Measurements from ENCODE around the gene RASAL2.
"Not testable (repeated sequence)": the region's sequence is repeated elsewhere in the genome, so short reads cannot be mapped to it uniquely, and the experiment has no call there.

The RASAL2 gene

DNA sequence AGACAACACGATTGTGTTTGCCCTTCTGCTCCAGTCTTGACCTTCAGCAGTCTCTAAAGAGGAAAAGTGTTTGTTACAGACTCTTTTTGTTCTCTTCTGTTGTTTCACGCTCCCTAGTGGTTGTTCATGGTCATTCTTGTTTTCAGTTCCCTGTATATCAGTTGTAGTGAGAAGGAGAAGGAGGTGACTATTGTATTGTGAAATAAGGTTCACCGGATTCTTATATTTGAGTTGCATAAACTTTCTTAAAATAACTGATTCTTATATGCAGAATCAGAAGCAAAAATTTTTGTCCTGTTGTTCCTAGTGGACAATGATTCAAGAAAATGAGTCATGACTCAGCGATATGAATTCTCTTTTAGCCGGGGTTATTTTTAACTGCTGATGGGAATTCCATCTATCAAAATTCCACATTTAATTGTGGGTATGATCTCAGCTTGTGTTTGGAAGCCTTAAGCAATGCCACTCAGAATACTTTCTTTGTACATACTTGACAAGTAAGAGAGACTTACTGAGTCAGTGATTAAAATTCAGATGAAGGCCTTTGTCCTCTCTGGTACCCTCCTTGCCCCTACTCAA lies 250.7 kb downstream of the RASAL2 start:
- peak; percentile 53 for DNase-seq (ENCODE audit: low spot score)

DNA sequence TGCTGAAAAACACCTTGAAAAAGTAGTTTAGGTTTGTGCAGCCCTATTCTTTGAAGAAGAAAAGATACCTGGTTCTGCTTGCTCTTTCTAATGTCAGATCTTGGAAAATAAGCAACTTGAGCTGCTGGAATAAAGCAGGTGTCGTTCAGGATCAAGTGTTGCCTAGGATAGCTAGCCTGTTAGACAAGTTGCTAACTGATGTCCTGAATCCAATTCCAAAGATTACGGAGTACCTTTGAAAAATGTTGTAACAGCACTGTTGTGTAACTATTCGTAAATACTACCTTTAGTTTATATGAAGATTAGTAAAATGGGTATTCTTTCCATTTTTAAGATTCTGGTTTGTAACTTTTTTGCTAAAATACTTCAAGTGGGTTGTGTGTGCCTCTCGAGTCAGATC lies 251.3 kb downstream of the RASAL2 start:
- DNase-seq (ENCODE audit: low spot score): no peak

DNA sequence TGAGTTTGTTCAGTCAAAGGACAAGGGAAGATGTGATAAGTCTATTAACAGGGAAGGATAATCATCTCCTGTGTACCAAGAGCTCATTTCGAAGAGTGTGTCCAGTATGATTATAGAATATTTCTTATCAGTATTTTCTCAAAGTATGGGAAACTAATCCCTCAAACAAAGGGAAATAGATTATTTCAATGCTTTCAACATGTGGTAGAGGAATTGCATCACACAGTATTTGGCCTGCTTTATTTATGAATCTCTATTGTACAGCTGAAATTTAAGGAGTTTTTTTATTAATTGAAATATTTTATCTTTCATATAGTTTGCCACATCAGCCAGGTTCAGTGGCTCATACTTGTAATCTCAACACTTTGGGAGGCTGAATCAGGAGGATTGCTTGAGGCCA lies 251.9 kb downstream of the RASAL2 start:
- DNase-seq (ENCODE audit: low spot score): no peak

DNA sequence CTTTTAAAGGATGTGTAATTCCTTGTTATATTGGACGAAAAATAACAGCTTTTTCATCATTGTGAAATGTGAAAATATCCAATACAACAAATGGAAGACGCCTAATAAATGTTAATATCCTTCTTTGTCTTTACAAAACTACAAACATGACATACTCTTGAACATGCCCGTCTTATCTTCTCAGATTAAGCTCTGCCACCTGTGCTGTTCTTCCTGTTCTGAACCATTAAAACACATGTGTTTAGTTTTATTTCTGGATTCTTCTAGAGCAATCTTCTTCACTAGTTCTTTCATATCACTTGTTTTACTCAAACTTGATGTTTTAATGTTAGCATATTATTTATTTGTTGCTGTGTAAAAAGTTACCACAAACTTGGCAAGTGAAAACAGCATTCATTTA lies 255.9 kb downstream of the RASAL2 start:
- no peak for DNase-seq (ENCODE audit: low spot score)

DNA sequence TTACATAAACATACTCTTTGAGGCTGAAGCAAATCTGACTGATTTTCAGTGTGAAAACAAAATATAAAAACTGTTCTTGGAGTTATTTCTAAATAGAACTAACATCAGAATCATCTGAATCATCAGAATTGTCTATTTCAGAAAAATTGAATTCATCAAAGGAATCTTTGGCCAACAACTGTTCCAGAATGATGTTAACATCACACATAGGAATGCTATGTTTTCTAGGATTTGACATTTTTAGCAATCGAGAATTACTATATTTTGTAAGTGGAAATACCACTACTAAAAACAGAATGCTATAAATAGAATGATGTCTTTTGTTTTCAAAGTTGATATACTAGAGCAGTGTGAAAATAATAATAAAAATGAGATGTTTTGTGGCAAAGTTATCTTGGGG lies 258.0 kb downstream of the RASAL2 start:
- DNase-seq (ENCODE audit: low spot score): not testable (repeated sequence)

DNA sequence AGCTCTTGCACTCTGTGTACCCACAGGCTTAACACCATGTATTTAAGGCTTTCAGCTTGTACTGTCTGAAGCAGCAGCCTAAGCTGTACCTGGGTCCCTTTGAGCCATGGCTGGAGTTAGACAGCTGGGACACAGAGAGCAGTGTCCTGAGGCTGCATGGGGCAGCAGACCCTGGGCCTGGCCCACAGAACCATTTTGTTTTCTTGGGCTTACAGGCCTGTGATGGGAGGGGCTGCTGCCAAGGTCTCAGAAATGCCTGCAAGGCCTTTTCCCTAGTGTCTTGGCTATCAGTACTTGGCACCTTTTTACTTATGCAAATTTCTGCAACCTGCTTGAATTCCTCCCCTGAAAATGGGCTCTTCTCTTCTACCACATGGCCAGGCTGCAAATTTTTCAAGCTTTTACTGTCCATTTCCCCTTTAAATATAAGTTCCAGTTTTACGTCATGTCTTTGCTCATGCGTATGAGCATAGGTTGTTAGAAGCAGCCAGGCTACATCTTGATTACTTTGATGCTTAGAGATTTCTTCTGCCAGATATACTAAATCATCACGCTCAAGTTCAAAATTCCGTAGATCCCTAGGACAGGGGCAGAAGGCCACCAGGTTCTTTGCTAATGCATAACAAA lies 259.0 kb downstream of the RASAL2 start:
- DNase-seq (ENCODE audit: low spot score): no peak

DNA sequence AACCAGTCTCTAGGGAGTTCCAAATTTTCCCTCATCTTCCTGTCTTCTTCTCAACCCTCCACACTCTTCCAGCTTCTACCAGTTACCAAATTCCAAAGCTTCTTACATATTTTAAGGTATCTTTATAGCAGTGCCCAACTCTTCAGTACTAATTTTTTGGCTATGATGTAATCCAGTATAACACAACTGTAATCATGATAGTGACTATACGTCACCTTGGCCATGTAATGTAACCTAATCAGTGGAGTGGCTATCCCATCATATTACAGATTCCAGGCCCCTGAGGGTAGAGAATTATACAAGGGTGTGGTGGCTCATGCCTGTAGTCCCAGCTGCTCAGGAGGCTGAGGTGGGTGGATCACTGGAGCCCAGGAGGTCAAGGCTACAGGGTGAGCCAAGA lies 259.6 kb downstream of the RASAL2 start:
- no peak for DNase-seq (ENCODE audit: low spot score)

DNA sequence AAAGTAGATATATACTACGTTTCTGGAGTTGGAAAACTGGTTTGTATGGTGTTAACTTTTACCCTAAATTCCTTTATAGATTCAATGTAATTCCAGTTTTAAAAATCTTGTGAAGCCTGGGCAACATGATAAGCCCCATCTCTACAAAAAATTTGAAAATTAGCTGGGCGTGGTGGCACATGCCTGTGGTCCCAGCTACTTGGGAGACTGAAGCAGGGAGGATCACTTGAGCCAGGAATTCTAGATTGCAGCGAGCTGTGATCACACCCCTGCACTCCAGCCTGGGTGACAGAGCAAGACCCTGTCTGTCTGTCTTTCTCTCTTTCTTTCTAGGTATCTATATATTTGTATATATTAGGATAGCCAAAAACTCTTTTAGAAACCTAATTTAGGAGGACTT lies 260.9 kb downstream of the RASAL2 start:
- no peak for DNase-seq (ENCODE audit: low spot score)

DNA sequence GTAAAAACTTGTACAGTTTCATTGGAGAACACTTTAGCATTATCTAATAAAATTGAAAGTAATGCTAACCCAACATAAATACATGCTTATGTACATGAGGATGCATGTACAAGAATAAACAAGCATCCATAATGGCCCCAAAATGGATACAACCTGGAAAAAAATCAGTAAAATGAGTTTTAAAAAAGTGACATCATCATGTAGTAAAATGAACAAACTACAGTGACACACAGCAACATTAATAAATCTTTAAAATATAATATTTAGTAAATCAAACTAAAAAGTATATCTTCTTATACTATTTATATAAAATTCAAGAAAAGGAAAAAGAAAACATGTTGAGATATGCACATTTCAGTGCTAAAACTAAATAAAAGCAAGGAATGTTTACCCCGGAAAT lies 262.4 kb downstream of the RASAL2 start:
- DNase-seq (ENCODE audit: low spot score): no peak

DNA sequence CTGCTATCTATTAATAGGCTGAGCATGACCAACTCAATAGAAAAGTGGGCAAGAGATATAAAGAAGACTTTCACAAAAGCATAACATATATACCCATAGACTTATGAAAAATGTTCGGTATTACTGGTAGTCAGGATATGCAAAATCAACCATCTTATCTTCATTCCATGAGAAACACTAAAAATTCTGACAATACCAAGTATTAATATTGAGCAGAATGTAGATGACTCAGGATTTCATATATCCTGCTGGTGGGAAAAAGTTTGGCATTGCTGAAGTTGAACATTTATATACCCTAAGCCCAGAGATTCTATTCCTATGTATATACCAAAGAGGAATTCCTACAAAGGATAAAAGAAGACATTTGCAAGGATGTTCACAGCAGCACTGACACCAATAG lies 264.6 kb downstream of the RASAL2 start:
- DNase-seq (ENCODE audit: low spot score): no peak

DNA sequence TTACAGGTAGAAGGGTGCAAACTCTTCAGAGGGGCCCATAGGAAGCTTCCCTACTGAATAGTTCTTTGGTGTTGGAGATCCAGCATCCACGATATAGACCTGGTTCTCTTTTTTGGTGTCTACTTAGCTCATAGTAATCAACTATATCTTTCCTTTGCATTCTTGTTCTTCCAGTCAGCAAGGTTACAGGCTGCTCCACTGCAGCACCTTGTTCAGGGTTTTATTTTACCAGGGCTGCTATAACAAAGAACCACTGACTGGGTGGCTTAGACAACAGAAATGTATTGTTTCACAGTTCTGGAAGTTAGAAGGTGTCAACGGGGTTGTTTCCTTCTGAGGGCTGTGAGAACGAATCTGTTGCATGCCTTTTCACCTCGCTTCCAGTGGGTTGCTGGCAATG lies 266.5 kb downstream of the RASAL2 start:
- no peak for DNase-seq (ENCODE audit: low spot score)

DNA sequence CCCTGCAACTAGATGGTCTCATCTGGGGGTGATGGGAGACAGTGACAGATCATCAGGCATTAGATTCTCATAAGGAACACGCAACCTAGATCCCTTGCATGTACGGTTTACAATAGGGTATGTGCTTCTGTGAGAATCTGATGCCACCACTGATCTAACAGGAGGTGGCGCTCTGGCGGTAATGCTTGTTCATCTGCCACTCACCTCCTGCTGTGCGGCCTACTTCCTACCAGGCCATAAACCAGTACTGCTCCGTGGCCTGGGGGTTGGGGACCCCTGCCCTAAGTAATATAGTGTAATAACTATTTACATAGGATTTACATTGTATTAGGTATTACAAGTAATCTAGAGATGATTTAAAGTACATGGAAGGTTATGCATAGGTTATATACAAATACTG lies 267.9 kb downstream of the RASAL2 start:
- no peak for DNase-seq (ENCODE audit: low spot score)

DNA sequence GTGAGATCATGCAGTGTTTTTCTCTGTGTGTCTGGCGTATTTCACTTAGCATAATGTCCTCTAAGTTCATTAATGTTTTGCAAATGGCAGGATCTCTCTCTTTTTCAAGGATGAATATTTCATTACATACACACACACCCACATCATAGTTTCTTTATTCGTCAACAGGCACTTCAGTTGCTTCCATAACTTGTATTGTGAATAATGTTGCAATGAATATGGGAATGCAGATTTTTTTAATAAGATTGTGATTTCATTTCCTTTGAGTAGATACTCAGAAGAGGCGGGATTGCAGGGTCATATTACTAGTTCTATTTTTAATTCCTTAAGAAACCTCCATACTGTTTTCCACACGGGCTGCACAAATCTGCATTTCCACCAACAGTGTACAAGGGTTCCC lies 268.8 kb downstream of the RASAL2 start:
- peak; percentile 43 for DNase-seq (ENCODE audit: low spot score)

DNA sequence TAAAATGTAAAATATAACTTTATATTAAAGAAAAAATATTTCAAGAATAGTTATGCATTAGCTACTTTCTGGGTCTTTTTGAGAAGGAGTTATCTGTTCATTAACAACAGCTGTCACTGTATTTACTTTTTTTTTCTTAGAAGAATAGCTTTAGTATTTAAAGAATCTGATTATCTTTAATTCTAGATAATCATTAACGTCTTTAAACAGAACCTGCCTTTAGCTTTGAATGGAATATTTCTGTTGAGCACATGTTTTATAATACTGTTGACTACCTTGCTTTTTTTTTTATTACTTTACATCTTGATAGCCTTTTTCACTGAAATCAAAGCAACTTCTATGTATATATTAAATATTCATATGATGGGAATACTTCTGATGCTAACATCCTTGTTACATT lies 270.9 kb downstream of the RASAL2 start:
- DNase-seq (ENCODE audit: low spot score): no peak

DNA sequence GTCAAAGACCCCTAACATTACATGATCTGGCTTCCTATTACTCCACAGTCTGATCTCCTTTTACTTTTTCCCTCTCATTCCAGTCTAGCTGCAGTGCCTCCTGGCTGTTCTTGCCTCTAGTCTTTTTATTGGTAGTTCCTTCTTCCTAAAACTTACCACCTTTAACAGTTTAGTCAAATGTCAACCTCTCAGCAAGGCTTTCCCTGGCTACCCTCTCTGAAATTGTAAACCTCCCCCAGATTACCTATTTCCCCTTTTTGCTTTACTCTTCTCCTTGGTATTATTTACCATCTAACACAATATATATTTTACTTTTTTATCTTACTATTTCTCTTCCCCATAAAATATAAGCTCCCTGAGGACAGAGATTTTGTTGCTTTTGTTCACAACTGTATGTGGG lies 273.2 kb downstream of the RASAL2 start:
- DNase-seq (ENCODE audit: low spot score): no peak

DNA sequence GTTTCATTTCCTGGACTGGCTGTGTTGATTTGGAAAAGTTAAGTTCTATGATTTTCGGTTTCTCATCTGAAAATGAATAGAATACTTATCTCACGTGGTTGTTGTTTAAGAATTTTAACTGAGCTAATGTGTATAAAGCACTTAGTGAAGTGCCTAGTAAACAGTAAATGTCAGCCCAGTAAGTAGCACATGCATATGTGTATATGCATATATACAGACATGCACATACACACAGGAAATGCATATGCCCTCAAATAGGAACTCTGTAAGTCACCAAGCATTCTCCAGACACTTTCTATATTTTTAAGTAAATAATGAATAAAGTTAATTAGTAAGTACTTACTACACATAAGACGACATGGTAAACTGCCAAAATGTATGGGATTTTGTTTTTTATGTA lies 274.3 kb downstream of the RASAL2 start:
- DNase-seq (ENCODE audit: low spot score): no peak

DNA sequence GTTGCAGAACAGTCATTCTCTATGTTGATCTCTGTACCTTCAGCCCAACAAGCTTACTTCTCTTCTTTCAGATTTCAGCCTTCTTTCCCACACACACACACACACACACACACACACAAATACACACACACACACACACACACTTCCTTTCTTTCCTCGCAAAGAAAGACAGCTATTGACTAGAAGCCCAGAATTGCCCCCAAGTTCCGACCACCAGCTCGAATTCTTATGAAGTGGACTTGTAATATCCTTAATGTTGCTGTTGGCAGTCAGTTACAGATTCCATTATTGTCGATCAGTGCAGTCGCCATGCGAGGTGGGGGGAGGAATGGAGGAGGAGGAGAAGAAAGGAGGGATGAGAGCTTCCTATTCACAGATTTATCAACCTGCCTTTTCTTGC lies 277.3 kb downstream of the RASAL2 start:
- peak; percentile 22 for DNase-seq (ENCODE audit: low spot score)

DNA sequence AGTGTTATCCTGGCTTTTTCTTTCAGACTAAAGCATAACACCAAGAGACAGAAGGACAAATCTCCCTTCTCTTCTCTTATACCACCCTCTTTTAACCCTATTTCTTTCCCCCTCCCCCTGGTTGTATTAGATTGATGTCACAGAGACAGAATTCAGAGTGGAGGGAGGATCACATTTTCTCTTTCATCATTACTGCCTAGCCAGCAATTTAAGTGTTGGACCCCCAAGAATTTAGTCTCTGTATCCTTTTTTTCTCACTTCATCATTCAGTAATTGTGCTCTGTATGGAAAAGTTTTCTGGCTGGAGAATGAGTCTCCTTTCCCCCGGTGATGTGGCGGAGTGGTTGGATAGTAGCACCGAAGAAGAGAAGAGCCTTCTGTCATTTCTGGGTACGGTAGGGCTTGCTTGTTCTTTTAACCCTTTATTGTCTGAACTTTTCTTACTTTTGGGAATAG lies 278.1 kb downstream of the RASAL2 start:
- DNase-seq (ENCODE audit: low spot score): peak; percentile 18

DNA sequence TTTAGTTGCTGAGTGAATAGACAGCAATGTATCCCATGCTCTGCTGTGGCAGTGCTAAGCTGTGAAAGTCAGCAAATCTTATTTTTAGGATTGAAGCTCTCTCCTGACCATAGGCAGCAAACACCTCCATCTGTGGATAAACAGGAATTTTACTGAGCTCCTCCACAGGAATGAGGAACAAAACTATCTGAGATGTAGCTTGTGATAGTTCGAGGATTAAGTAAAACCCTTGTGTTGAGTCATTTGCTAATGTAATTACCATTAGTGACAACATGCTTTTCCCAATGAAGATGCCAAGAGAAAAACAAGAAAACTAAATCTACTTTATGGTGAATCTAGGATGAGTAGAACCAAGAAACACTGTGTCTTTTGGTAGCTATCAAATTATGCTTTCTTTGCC lies 280.1 kb downstream of the RASAL2 start:
- peak; percentile 14 for DNase-seq (ENCODE audit: low spot score)

DNA sequence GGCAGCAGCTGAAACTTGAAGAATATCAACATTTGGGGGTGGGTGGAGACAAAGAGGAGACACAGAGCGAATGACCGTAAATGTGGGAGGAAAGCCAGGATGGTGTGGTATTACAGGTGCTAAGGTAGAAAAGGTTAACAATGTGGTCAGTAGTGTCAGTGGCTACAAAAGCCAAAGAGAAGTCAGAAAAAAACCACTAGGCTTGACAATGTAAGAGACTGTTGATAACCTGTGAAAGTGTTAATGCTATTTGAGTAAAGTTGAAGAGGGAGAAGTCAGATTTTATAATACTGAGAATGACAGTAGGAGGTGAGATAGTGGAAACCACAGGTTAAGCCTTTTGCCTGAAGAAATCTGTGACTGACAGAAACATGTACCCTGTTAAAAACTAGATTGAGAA lies 282.1 kb downstream of the RASAL2 start:
- DNase-seq (ENCODE audit: low spot score): no peak

DNA sequence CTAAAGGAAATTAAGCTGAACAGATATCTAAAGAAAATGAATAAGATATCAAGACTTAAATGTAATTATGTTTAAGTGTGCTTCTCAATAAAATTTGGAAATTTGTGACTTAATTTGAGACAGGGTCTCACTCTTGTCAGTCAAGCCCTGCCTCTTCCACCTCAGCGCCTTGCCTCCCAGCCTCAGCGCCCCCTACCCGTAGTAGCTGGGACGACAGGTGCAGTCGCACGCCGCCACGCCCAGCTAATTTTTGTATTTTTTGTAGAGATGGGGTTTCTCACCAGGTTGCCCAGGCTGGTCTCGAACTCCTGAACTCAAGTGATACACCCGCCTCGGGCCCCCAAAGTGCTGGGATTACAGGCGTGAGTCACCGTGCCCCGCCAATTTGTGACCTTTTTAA lies 285.9 kb downstream of the RASAL2 start:
- DNase-seq (ENCODE audit: low spot score): no peak

DNA sequence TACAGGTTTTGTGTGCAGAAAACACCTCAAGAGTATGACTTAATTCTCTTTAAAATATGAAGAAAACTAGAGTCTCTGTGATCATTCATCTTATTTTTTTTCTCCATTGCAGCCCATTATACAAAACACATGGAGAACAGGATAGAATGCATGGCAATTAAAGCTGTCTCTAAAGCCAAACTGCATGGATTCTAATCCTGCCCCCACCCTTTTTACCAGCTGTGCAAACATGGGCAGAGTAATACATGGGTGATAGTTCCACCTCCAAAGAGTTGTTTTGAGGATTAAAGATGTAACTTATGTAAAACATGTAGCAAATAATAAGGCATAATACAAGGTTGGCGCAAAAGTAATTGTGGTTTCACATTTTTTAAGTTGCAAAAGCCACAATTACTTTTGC lies 288.5 kb downstream of the RASAL2 start:
- no peak for DNase-seq (ENCODE audit: low spot score)

DNA sequence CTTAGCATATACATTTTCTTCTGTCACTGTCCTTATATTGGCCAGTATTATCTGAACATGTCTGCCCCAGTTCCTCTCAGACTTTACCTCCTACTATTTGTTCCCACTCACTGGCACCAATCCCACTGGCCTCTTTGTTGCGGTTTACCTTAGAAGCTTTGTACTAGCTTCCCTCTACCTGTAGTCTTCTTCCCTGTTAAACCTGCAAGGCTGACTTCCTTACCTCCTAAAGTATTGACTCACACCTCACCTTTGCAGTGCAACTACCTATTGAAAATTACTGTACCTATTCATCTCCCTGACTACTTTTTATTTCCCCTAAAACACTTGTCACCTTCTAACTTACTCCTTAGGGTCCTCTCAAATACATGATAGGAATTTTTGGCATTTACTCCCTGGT lies 291.8 kb downstream of the RASAL2 start:
- no peak for DNase-seq (ENCODE audit: low spot score)

DNA sequence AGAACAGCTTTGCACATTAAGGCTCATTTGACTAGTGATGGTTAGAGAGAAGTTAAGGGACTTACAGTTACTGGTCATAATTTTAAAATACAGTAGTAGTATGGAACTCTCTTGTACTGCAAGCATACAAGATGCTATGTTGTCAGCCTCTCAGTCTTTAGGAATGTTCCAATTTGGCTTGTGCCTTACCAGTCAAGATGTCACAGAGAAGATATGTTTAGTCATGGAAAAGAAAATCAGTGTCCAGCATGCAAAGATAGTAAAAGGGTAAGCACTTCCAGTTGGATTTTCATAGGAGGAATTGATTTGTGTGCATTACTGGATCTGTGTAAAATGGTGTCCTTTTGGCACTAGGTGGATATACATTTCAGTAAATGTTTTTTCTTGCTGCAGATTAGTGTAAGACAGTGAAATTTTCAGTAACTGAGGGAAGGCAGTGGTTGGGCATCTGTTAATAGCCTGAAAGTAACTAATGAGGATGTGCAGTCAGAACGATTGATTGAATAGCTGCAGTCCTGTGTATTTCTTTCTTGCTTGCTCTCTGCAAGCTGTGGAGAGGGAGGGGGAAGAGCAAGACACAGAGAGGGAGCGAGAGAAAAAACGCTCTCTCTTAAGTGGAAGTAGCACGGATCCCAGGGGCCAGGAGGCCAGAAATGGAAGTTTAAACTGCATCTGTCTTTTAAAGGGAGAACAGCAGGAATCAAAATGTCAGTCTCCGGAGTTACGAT lies 294.7 kb downstream of the RASAL2 start:
- DNase-seq (ENCODE audit: low spot score): peak; percentile 37

Measured in GM03348 (cell line).